Fibroblast of mammary gland (primary cell): ENCODE data around the gene MAPK8.
"Not testable (repeated sequence)": the region's sequence is repeated elsewhere in the genome, so short reads cannot be mapped to it uniquely, and the experiment has no call there.

Source experiments
- DNase-seq: peaks from one replicate; pipeline ENCODE4 v3.0.0-alpha.2; 2010; ENCODE audit warnings: low read depth
- H3K4me3 ChIP-seq: 2 replicates; pipeline ENCODE4 v1.5.1; 2011; ENCODE audit warnings: low read depth, mild to moderate bottlenecking, low read length, moderate library complexity; ENCODE audit not compliant: control insufficient read depth
- CTCF ChIP-seq: conservative IDR thresholded peaks from 2 replicates; pipeline ENCODE4 v1.5.1; 2011; ENCODE audit warnings: low read depth, low read length, inconsistent platforms; ENCODE audit not compliant: control insufficient read depth, insufficient read depth

The MAPK8 gene

GRCh38 chr10:48343921-48344598 lies 37.6 kb downstream of the MAPK8 start:
- peak; percentile 5 for DNase-seq
- no peak for TF ChIP-seq CTCF
- no peak overlapping the region for H3K4me3 ChIP-seq

- not testable (repeated sequence) for DNase-seq, H3K4me3 ChIP-seq
These were observed 39.8 kb downstream of the MAPK8 start for GRCh38 chr10:48346248-48346647.

GRCh38 chr10:48347539-48347938 lies 41.1 kb downstream of the MAPK8 start:
- not testable (repeated sequence) for DNase-seq, H3K4me3 ChIP-seq

- not testable (repeated sequence) for H3K4me3 ChIP-seq, DNase-seq
These were observed 41.5 kb downstream of the MAPK8 start for GRCh38 chr10:48347943-48348342.

GRCh38 chr10:48353246-48353645 lies 46.8 kb downstream of the MAPK8 start:
- H3K4me3 ChIP-seq = no peak overlapping the region
- no peak for TF ChIP-seq CTCF
- no peak for DNase-seq

GRCh38 chr10:48357631-48358030 lies 51.2 kb downstream of the MAPK8 start:
- no peak for TF ChIP-seq CTCF
- no peak overlapping the region for H3K4me3 ChIP-seq
- no peak for DNase-seq

- TF ChIP-seq CTCF = no peak
- DNase-seq = peak; percentile 23
These were observed 51.7 kb downstream of the MAPK8 start for GRCh38 chr10:48358162-48358561.

GRCh38 chr10:48358838-48359237 lies 52.4 kb downstream of the MAPK8 start:
- no peak for TF ChIP-seq CTCF
- H3K4me3 ChIP-seq = no peak overlapping the region
- DNase-seq = no peak

More at GRCh38 chr10:48358162-48358561, 51.7 kb downstream of the MAPK8 start:
- H3K4me3 ChIP-seq = no peak overlapping the region

- no peak for DNase-seq
- TF ChIP-seq CTCF = no peak
These were observed 54.7 kb downstream of the MAPK8 start for GRCh38 chr10:48361176-48361575.

More at GRCh38 chr10:48361176-48361575, 54.7 kb downstream of the MAPK8 start:
- no peak overlapping the region for H3K4me3 ChIP-seq
